ENCODE data around the gene REV3L.
"Not testable (repeated sequence)": the region's sequence is repeated elsewhere in the genome, so short reads cannot be mapped to it uniquely, and the experiment has no call there.

REV3L gene

DNA sequence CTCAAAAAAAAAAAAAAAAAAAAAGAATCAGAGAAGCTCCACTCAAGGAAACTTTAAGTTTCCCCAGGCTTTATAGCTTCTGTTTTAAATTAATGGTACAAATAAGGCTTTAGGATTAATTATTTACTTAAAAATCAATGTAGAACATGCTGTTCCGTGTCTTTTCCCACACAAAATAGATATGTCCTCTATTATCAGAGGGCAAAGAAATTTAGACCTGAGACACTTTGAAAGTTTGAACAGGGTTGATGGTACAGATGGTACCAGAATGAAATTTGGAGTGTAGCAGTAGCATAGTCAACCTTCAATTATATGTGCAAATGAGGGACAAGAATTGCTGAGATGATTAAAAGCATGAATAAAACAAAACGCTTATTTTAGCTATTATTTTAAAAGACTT is 32.2 kb upstream of the REV3L start:
- no peak for TF ChIP-seq CTCF (conservative IDR thresholded peaks at IDR 0.05; ENCODE audit: low read depth, low read length)
- Histone ChIP-seq H4K20me1 (ENCODE audit: insufficient read depth) (no peaks in the 10 kb centered on the region), H3K4me3 (IDR thresholded peaks at IDR 0.05; ENCODE audit: insufficient read depth, low read depth, low read length) (no peak overlapping the region), H3K27ac (no peak overlapping the region), H3K4me1 (ENCODE audit: low read depth, poor library complexity, severe bottlenecking) (no peaks in the 10 kb centered on the region), H2AFZ (ENCODE audit: low read depth) (no peak overlapping the region), H3K9ac (no peak overlapping the region), H3K36me3 (ENCODE audit: insufficient read depth) (no peaks in the 10 kb centered on the region), H3K27me3 (ENCODE audit: insufficient read depth, low read depth) (no peaks in the 10 kb centered on the region), H3K79me2 (ENCODE audit: insufficient read depth, low read depth) (no peaks in the 10 kb centered on the region), H3K4me2 (no peak overlapping the region)

- H3K4me1 ChIP-seq (ENCODE audit: low read depth, poor library complexity, severe bottlenecking); H3K79me2 ChIP-seq (ENCODE audit: insufficient read depth, low read depth); H4K20me1 ChIP-seq (ENCODE audit: insufficient read depth); H2AFZ ChIP-seq (ENCODE audit: low read depth); H3K4me3 ChIP-seq (IDR thresholded peaks at IDR 0.05; ENCODE audit: insufficient read depth, low read depth, low read length); H3K9ac ChIP-seq; H3K36me3 ChIP-seq (ENCODE audit: insufficient read depth); H3K27ac ChIP-seq; H3K4me2 ChIP-seq; H3K27me3 ChIP-seq (ENCODE audit: insufficient read depth, low read depth): not testable (repeated sequence)
These were observed 31.5 kb upstream of the REV3L start for GRCh38 chr6:111514531-111514930.

DNA sequence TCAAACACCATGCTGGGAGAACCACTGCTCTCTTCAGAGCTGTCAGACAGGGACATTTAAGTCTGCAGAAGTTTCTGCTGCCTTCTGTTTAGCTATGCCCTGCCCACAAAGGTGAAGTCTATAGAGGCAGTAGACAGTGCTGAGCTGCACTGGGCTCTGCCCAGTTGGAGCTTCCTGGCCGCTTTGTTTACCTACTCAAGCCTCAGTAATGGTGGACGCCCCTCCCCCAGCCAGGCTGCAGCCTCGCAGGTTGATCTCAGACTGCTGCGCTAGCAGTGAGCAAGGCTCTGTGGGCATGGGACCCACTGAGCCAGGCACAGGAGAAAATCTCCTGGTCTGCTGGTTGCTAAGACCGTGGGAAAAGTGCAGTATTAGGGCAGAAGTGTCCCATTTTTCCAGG is 24.2 kb upstream of the REV3L start:
- H3K36me3 ChIP-seq (ENCODE audit: insufficient read depth); H4K20me1 ChIP-seq (ENCODE audit: insufficient read depth); H3K4me2 ChIP-seq; H3K4me3 ChIP-seq (IDR thresholded peaks at IDR 0.05; ENCODE audit: insufficient read depth, low read depth, low read length); H3K9ac ChIP-seq; H3K27ac ChIP-seq; H3K27me3 ChIP-seq (ENCODE audit: insufficient read depth, low read depth); H3K4me1 ChIP-seq (ENCODE audit: low read depth, poor library complexity, severe bottlenecking); H2AFZ ChIP-seq (ENCODE audit: low read depth); H3K79me2 ChIP-seq (ENCODE audit: insufficient read depth, low read depth): not testable (repeated sequence)

DNA sequence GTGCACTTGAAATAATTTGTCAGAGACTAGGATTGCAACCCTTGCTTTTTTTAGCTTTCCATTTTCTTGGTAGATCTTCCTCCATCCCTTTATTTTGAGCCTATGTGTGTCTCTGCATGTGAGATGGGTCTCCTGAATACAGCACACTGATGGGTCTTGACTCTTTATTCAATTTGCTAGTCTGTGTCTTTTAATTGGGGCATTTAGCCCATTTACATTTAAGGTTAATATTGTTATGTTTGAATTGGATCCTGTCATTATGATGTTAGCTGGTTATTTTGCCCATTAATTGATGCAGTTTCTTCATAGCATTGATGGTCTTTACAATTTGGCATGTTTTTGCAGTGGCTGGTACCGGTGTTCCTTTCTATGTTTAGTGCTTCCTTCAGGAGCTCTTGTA is 22.5 kb upstream of the REV3L start:
- H4K20me1 ChIP-seq (ENCODE audit: insufficient read depth); H3K27me3 ChIP-seq (ENCODE audit: insufficient read depth, low read depth): not testable (repeated sequence)

DNA sequence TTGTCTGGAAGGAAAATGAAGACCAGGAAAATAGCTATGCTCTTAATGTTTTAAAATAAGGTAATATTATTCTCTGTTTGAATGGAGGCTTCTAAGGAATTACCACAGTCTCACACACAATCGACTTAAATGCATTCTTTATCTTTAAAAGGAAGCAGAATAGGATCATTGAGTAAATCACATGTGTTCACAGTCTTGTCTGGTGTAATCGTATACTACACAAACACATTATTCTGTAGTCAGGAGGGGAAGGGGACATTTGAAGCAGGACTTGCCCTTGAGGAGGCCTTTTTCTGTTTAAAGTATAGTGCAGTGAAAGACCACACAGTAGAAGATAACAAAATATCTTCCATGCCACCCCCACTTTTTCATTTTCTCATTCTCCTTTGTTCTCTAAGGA is 20.6 kb upstream of the REV3L start:
- Histone ChIP-seq H3K27me3 (ENCODE audit: insufficient read depth, low read depth) (no peaks in the 10 kb centered on the region), H4K20me1 (ENCODE audit: insufficient read depth) (no peaks in the 10 kb centered on the region), H3K36me3 (ENCODE audit: insufficient read depth) (no peaks in the 10 kb centered on the region), H3K4me2 (no peak overlapping the region), H3K4me1 (ENCODE audit: low read depth, poor library complexity, severe bottlenecking) (peaks cover 4% of the 10 kb centered on the region), H2AFZ (ENCODE audit: low read depth) (no peak overlapping the region), H3K9ac (no peak overlapping the region), H3K79me2 (ENCODE audit: insufficient read depth, low read depth) (no peaks in the 10 kb centered on the region), H3K4me3 (IDR thresholded peaks at IDR 0.05; ENCODE audit: insufficient read depth, low read depth, low read length) (no peak overlapping the region), H3K27ac (no peak overlapping the region)
- no peak for TF ChIP-seq CTCF (conservative IDR thresholded peaks at IDR 0.05; ENCODE audit: low read depth, low read length)

More for the DNA sequence above, 22.5 kb upstream of the REV3L start:
- not testable (repeated sequence) for H3K4me3 ChIP-seq (IDR thresholded peaks at IDR 0.05; ENCODE audit: insufficient read depth, low read depth, low read length); H2AFZ ChIP-seq (ENCODE audit: low read depth); H3K79me2 ChIP-seq (ENCODE audit: insufficient read depth, low read depth); H3K36me3 ChIP-seq (ENCODE audit: insufficient read depth); H3K9ac ChIP-seq; H3K27ac ChIP-seq; H3K4me1 ChIP-seq (ENCODE audit: low read depth, poor library complexity, severe bottlenecking); H3K4me2 ChIP-seq

- H3K79me2 ChIP-seq (ENCODE audit: insufficient read depth, low read depth): no peaks in the 10 kb centered on the region
- H2AFZ ChIP-seq (ENCODE audit: low read depth): no peak overlapping the region
- H3K27ac ChIP-seq: no peak overlapping the region
These were observed 20.2 kb upstream of the REV3L start for GRCh38 chr6:111503194-111503593.

More at GRCh38 chr6:111503194-111503593, 20.2 kb upstream of the REV3L start:
- H3K4me1 ChIP-seq (ENCODE audit: low read depth, poor library complexity, severe bottlenecking): peaks cover 4% of the 10 kb centered on the region
- H3K4me2 ChIP-seq: no peak overlapping the region
- no peak overlapping the region for H3K4me3 ChIP-seq (IDR thresholded peaks at IDR 0.05; ENCODE audit: insufficient read depth, low read depth, low read length)
- H3K27me3 ChIP-seq (ENCODE audit: insufficient read depth, low read depth): no peaks in the 10 kb centered on the region
- no peaks in the 10 kb centered on the region for H3K36me3 ChIP-seq (ENCODE audit: insufficient read depth)
- H4K20me1 ChIP-seq (ENCODE audit: insufficient read depth): no peaks in the 10 kb centered on the region
- no peak for TF ChIP-seq CTCF (conservative IDR thresholded peaks at IDR 0.05; ENCODE audit: low read depth, low read length)
- no peak overlapping the region for H3K9ac ChIP-seq

Data from KMS-11 (cell line).